Neural progenitor cell (in vitro differentiated cells): Measurements from ENCODE around the gene MRO. TPM values are rescaled to one million over a fixed set of nuclear protein-coding genes. Genes with fewer than 3 reads are reported as not detected.

Experiments used
- DNase-seq: peaks from one replicate; pipeline ENCODE4 v3.0.0-alpha.2; 2016; ENCODE audit warnings: low spot score
- H2AFZ ChIP-seq: fragments of 200-600 bp; sonication (generic); replicated peaks from 2 replicates; pipeline ENCODE4 v1.6.1; 2016; ENCODE audit warnings: antibody characterized with exemption
- H3F3A ChIP-seq: fragments of 200-600 bp; sonication (generic); 2 replicates; pipeline ENCODE4 v1.6.1; 2016; ENCODE audit warnings: antibody characterized with exemption, low read depth
- H3K27ac ChIP-seq: fragments of 200-600 bp; sonication (generic); 2 replicates; pipeline ENCODE4 v1.5.1; 2016; ENCODE audit warnings: mild to moderate bottlenecking
- H3K27me3 ChIP-seq: fragments of 200-600 bp; sonication (generic); 2 replicates; pipeline ENCODE4 v1.6.1; 2016; ENCODE audit warnings: mild to moderate bottlenecking, moderate library complexity
- H3K36me3 ChIP-seq: fragments of 200-600 bp; sonication (generic); 2 replicates; pipeline ENCODE4 v1.5.1; 2016
- H3K4me1 ChIP-seq: fragments of 200-600 bp; sonication (generic); 2 replicates; pipeline ENCODE4 v1.6.1; 2016; ENCODE audit warnings: mixed run types
- H3K4me2 ChIP-seq: fragments of 200-600 bp; sonication (generic); 2 replicates; pipeline ENCODE4 v1.6.1; 2016
- H3K4me3 ChIP-seq: fragments of 200-600 bp; sonication (generic); 2 replicates; pipeline ENCODE4 v1.5.1; 2016
- H3K79me2 ChIP-seq: fragments of 200-600 bp; sonication (generic); 2 replicates; pipeline ENCODE4 v1.6.1; 2016; ENCODE audit warnings: low read depth
- H3K9ac ChIP-seq: fragments of 200-600 bp; sonication (generic); 2 replicates; pipeline ENCODE4 v1.6.1; 2016
- H3K9me3 ChIP-seq: fragments of 200-600 bp; sonication (generic); 2 replicates; pipeline ENCODE4 v1.5.1; 2016; ENCODE audit warnings: low read depth
- H4K20me1 ChIP-seq: fragments of 200-600 bp; sonication (generic); 2 replicates; pipeline ENCODE4 v1.6.1; 2016; ENCODE audit warnings: low read depth
- H3K27ac Mint-ChIP-seq: 3 replicates; pipeline ENCODE4 v1.8.0; 2021; ENCODE audit warnings: mixed read lengths
- H3K27me3 Mint-ChIP-seq: 2 replicates; pipeline ENCODE4 v1.8.0; 2022; ENCODE audit warnings: low read depth, mild to moderate bottlenecking, inconsistent platforms, moderate library complexity, mixed read lengths; ENCODE audit not compliant: insufficient read depth
- H3K36me3 Mint-ChIP-seq: 3 replicates; pipeline ENCODE4 v1.8.0; 2021; ENCODE audit warnings: mixed read lengths
- H3K4me1 Mint-ChIP-seq: 3 replicates; pipeline ENCODE4 v1.8.0; 2021; ENCODE audit warnings: mixed read lengths
- H3K4me3 Mint-ChIP-seq: 3 replicates; pipeline ENCODE4 v1.8.0; 2021; ENCODE audit warnings: mild to moderate bottlenecking, moderate library complexity, mixed read lengths
- H3K9me3 Mint-ChIP-seq: 3 replicates; pipeline ENCODE4 v1.8.0; 2020; ENCODE audit warnings: mixed read lengths
- EZH2 ChIP-seq: fragments of 200-600 bp; sonication (generic); IDR thresholded peaks from 2 replicates; pipeline ENCODE4 v1.6.1; 2017; ENCODE audit warnings: antibody characterized with exemption, mild to moderate bottlenecking, moderate library complexity
- EZH2phosphoT487 ChIP-seq: fragments of 200-600 bp; sonication (generic); IDR thresholded peaks from 2 replicates; pipeline ENCODE4 v1.6.1; 2017; ENCODE audit warnings: antibody characterized with exemption
- total RNA-seq: library from RNA; depleted of rRNA; stranded (reverse); fragments of >200 nt; gene quantifications from 2 replicates; pipeline ENCODE4 v1.2.3, GENCODE V29; 2015; ENCODE audit warnings: low replicate concordance
- TF ChIP-seq, protein P1 (sequence below): fragments of 200-600 bp; sonication (generic); IDR thresholded peaks from 2 replicates; pipeline ENCODE4 v1.5.1; 2017; ENCODE audit warnings: antibody characterized with exemption, mild to moderate bottlenecking

Gene MRO
- total RNA-seq, 1 donor from 2014 or later = not detected

DNA sequence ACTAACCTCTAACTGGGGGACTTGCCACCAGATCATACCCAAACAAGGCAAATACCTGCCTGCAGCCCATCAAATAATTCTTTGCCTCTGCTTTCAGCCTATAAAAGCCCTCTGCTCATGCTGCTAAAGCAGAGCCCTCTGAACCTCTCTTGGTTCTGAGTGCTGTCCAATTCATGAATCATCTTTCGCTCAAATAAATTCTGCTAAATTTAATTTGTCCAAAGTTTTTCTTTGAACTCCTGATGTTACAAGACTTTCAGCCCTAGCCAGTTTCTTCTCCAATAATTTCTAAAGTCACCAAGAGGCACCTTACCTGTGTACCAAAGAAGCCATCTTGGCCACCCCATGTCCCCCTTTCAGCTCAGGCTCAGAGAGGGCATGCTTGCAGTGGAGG, 72.0 kb downstream of the MRO start:
- H4K20me1 ChIP-seq = no peaks in the 10 kb centered on the region
- H3K9ac ChIP-seq = no peak overlapping the region
- Mint-ChIP-seq H3K27me3 (peaks cover 8% of the 10 kb centered on the region), H3K4me1 (peaks cover 56% of the 10 kb centered on the region), H3K36me3 (peaks cover 1% of the 10 kb centered on the region), H3K27ac (peak overlapping the region; percentile 98), H3K4me3 (peak overlapping the region; percentile 56), H3K9me3 (peaks cover 31% of the 10 kb centered on the region)
- H3K4me1 ChIP-seq = peaks cover 47% of the 10 kb centered on the region
- no peaks in the 10 kb centered on the region for H3K79me2 ChIP-seq
- H3K27me3 ChIP-seq = no peaks in the 10 kb centered on the region
- H3F3A ChIP-seq = peaks cover 30% of the 10 kb centered on the region
- H3K4me3 ChIP-seq = no peak overlapping the region
- no peak overlapping the region for H2AFZ ChIP-seq
- H3K9me3 ChIP-seq = no peaks in the 10 kb centered on the region
- H3K27ac ChIP-seq = peak overlapping the region; percentile 89
- H3K36me3 ChIP-seq = no peaks in the 10 kb centered on the region
- DNase-seq = no peak
- peak overlapping the region; percentile 56 for H3K4me2 ChIP-seq
- TF ChIP-seq, protein P1, sequence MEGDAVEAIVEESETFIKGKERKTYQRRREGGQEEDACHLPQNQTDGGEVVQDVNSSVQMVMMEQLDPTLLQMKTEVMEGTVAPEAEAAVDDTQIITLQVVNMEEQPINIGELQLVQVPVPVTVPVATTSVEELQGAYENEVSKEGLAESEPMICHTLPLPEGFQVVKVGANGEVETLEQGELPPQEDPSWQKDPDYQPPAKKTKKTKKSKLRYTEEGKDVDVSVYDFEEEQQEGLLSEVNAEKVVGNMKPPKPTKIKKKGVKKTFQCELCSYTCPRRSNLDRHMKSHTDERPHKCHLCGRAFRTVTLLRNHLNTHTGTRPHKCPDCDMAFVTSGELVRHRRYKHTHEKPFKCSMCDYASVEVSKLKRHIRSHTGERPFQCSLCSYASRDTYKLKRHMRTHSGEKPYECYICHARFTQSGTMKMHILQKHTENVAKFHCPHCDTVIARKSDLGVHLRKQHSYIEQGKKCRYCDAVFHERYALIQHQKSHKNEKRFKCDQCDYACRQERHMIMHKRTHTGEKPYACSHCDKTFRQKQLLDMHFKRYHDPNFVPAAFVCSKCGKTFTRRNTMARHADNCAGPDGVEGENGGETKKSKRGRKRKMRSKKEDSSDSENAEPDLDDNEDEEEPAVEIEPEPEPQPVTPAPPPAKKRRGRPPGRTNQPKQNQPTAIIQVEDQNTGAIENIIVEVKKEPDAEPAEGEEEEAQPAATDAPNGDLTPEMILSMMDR = no peak
- no peak for TF ChIP-seq EZH2
- no peak for TF ChIP-seq EZH2phosphoT487

DNA sequence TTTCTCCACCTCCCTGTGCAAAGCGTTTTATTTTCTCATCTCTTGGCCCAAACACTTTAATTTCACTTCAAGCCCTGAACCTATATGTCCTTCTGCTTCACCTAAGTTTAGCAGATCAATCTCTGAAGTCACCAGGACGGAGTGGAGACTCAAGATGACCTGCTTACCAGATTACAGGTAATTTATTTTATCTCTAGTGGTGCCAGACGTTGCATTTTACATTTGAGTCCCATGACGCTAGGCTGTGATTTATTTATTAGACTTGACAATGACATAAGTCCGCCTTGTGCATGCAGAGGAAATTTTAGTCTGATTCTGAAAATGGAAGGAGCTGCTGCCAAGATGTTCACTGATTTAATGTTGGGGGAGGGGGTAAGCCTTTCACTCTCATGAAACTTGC, 73.9 kb downstream of the MRO start:
- H3F3A ChIP-seq = peaks cover 30% of the 10 kb centered on the region
- Mint-ChIP-seq H3K36me3 (peaks cover 3% of the 10 kb centered on the region), H3K27me3 (peaks cover 2% of the 10 kb centered on the region), H3K27ac (no peak overlapping the region), H3K9me3 (peaks cover 25% of the 10 kb centered on the region), H3K4me3 (no peak overlapping the region), H3K4me1 (peaks cover 47% of the 10 kb centered on the region)
- H4K20me1 ChIP-seq = no peaks in the 10 kb centered on the region
- no peaks in the 10 kb centered on the region for H3K79me2 ChIP-seq
- no peaks in the 10 kb centered on the region for H3K27me3 ChIP-seq
- H3K9me3 ChIP-seq = no peaks in the 10 kb centered on the region
- H3K27ac ChIP-seq = no peak overlapping the region
- H3K9ac ChIP-seq = no peak overlapping the region
- no peak overlapping the region for H3K4me3 ChIP-seq
- no peak for DNase-seq
- no peak overlapping the region for H3K4me2 ChIP-seq
- no peaks in the 10 kb centered on the region for H3K36me3 ChIP-seq
- peaks cover 37% of the 10 kb centered on the region for H3K4me1 ChIP-seq
- TF ChIP-seq, protein P1 = no peak
- TF ChIP-seq EZH2 = no peak
- no peak for TF ChIP-seq EZH2phosphoT487
- no peak overlapping the region for H2AFZ ChIP-seq

Other genes starting within 250 kb of the MRO start
- 89.4 and 129 TPM in 2 replicates for gene ME2, start 59.1 kb upstream of the MRO start, total RNA-seq
- gene ELAC1, start 148.0 kb upstream of the MRO start, total RNA-seq = 8.1 and 16.1 TPM in 2 replicates
- 168 and 310 TPM in 2 replicates for gene SMAD4, start 210.2 kb upstream of the MRO start, total RNA-seq